Transverse colon (tissue), 3 donors: Measurements from ENCODE around the gene PFN3.

Experiments used
- POLR2A ChIP-seq: fragments of 450-650 bp; IDR thresholded peaks from one replicate; pipeline ENCODE4 v1.6.1; 2016; ENCODE audit warnings: antibody characterized with exemption, mild to moderate bottlenecking, moderate library complexity
- TF ChIP-seq, protein P1 (sequence below), 5 experiments: fragments of 200-600 bp in 3 of 5; fragments of 450-650 bp in 2 of 5; sonication (generic) in 3 of 5; IDR thresholded peaks; 1 replicate in 2 of 5; 2 replicates in 3 of 5; pipeline ENCODE4 v1.5.1; 2016 to 2017; ENCODE audit warnings: antibody characterized with exemption in 5 of 5, inconsistent platforms in 3 of 5, mild to moderate bottlenecking in 2 of 5, moderate library complexity in 1 of 5

DNA sequence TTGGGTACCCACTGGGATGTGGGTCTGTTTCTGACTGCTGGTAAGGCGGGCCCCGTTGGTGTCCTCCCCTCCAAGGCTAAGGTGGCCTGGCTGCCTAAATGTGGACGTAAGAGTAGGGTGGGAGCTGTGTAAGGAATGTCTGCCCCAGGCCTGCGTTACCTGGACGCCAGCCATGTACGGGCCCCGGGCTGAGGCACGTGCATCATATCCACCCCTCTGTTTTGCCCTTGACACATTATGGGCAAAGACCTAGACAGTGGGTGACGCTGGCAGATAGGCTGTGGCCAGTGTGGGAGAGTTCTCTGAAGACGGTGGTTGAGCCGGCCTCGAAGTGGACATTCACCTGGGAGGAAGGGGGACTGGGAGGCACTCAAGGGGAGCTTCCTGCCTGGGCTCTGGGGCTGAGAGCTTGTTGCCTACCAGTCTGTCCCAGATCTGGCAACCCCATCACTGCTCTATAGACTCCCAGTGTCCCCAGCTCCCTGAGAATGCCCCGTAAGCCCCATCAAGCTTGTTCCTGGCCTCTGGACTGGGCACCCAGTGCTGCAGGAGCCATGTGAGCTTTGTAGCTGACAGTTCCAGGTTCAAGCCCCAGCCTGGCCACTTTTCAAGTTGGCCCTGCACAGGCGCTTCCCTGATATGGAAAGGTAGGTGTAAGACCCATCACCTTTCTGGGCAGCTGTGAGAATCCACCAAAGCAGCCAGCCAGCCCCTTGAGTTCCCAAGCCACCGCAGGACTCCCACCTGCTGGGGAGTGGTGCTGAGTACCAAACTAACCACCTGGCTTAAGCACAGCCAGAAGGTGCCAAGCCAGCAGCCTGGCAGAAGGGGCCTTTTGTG is 42.9 kb upstream of the PFN3 start:
- TF ChIP-seq, protein P1, sequence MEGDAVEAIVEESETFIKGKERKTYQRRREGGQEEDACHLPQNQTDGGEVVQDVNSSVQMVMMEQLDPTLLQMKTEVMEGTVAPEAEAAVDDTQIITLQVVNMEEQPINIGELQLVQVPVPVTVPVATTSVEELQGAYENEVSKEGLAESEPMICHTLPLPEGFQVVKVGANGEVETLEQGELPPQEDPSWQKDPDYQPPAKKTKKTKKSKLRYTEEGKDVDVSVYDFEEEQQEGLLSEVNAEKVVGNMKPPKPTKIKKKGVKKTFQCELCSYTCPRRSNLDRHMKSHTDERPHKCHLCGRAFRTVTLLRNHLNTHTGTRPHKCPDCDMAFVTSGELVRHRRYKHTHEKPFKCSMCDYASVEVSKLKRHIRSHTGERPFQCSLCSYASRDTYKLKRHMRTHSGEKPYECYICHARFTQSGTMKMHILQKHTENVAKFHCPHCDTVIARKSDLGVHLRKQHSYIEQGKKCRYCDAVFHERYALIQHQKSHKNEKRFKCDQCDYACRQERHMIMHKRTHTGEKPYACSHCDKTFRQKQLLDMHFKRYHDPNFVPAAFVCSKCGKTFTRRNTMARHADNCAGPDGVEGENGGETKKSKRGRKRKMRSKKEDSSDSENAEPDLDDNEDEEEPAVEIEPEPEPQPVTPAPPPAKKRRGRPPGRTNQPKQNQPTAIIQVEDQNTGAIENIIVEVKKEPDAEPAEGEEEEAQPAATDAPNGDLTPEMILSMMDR (IDR thresholded peaks at IDR 0.05), result no peak
- TF ChIP-seq POLR2A, result no peak
